Activated CD4-positive, alpha-beta T cell treated with anti-CD3 and anti-CD28 coated beads, Interleukin-2, amount 50 U/mL, for 16 hours (primary cell): ENCODE measurements around the gene CALCA.
"Not testable (repeated sequence)": the region's sequence is repeated elsewhere in the genome, so short reads cannot be mapped to it uniquely, and the experiment has no call there.

ENCODE experiments used
- DNase-seq: peaks from one replicate; pipeline ENCODE4 v3.0.0-alpha.2; 2020

The CALCA gene, protein sequence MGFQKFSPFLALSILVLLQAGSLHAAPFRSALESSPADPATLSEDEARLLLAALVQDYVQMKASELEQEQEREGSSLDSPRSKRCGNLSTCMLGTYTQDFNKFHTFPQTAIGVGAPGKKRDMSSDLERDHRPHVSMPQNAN

DNA sequence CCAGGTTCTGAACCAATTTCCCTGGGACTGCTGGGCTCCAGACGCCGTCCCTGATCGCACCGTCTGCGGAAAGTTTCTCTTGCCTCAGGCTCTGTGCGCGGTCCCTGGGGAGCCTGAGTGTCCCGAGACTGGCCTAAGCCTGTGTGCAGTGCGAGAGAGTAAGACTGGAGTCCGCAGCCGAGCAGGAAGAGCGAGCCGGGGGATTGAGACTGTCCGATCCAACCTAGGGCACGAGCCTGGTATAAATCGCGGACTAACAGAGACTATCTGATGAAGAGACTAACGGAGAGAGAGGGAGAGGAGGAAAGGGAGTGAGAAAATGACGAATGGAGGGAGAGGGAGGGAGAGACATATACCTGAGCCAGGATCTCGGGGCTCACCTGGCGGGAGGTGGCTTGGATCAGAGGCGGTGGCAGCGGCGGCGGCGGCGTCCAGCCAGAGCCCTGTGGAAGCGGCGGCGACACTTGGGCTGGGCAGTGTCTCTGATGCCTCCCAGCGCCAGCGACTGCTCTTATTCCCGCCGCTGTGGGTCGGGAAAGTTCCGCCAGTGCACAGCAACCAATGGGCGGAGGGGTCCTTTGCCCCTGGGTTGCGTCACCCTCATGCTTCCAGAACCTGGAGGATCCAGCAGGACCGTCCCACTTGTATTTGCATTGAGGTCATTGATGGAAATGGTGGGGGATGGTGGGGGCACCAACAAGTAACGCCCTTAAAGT, at the start of gene CALCA:
Gene CALCA (minus strand): TSS at position 487 of the 716 bp plus-strand sequence. CDS start 1,159 bp downstream, outside the sequence.
- no peak for DNase-seq

DNA sequence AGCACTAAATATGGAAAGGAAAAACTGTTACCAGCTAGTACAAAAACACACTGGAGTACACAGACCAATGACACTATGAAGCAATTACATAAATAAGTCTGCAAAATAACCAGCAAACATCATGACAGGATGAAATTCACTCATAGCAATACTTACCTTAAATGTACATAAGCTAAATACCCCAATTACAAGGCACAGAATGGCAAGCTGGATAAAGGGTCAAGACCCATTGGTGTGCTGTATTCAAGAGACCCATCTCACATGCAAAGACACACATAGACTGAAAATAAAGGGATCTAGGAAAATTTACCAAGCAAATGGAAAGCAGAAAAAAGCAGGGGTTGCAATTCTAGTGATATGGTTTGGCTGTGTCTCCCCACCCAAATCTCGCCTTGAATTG, 44.0 kb upstream of the CALCA start:
- no peak for DNase-seq

DNA sequence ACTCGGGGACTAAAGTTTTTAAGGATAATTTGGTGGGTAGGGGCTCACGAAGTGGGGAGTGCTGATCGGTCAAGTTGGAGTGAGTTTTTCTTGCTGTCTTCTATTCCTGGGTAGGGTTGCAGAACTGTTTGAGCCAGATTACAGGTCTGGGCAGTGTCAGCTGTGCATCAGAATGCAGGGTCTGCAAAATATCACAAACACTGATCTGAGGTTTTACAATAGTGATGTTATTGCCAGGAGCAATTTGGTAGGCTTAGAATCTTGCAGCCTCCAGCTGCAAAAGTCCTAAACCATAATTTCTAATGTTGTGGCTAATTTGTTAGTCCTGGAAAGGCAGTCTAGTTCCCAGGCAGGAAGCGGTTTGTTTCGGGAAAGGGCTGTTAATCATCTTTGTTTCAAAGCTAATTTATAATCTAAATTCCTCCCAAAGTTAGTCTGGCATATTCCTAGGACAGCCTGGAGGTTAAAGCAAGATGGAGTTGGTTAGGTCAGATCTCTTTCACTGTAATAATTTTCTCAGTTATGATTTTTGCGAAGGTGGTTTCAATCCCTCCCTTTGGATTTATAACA, 39.7 kb upstream of the CALCA start:
- DNase-seq = no peak

GRCh38 chr11:15010865-15011264, 38.7 kb upstream of the CALCA start:
- no peak for DNase-seq

DNA sequence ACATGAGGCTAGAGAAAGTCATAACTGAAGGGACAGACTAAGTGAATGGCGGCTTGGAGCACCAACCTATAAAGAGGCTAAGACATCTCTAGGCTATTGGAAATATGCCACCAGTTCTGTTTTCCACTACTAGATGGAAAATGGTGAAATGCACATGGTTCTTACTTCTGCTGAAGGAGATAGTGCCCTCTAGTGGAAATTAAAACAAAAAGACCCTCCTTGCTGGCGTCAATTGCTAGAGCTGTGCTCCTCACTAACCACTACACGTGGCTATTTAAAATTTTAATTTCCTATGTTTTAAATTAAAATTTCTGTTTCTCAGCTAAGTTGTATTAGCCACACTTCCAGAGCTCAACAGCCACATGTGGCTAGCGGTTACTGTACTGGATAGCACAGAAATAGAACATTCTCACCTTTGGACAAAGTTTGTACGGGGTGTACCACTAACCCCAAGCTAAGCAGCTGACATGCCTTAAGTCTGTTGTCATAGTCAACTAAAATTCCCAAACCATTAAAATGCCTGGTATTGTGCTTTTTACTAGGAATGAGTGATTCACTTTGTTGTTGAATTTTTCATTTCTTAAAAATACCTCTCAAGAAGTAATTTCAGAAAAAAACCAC, 34.1 kb upstream of the CALCA start:
- DNase-seq = peak; percentile 44

- DNase-seq = not testable (repeated sequence)
Observed at GRCh38 chr11:14988133-14988532, 16.0 kb upstream of the CALCA start.

DNA sequence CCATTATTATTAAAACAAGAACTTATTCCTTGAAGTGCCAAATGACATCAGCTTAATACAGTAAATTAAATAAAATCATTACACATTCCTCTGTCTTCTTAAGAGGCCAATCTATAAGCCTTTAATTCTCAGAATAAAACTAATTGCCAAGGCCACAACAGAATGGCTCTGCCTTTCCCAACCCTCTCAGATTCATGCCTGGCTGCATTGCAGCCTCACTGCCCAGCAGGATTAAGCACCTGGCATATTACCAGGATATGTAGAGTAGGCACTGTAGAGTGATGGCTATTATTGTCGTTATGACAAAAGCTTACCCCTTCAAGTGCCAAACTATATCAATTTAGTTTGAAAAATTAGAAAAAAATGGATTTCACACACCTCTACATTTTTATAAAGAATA, 9.4 kb upstream of the CALCA start:
- DNase-seq = no peak

DNA sequence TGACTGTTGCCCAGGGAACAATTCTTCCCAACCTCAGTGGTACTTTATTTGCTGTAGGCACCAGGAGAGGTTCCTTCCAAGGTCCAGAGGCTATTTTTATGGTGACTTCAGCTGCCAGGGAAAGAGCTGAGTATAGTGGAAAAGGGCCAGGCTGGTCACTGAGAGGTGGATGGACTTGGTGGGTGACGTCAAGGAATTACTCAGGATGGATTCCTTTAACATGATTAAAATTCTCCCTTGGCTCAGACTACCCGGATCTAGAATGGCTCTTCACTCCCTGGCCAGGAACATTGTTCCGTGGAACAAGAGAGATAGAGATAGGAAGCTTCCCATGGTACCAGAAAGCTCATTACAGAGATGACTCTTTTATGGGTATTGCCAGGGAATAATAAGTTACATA, 8.7 kb upstream of the CALCA start:
- DNase-seq = no peak

DNA sequence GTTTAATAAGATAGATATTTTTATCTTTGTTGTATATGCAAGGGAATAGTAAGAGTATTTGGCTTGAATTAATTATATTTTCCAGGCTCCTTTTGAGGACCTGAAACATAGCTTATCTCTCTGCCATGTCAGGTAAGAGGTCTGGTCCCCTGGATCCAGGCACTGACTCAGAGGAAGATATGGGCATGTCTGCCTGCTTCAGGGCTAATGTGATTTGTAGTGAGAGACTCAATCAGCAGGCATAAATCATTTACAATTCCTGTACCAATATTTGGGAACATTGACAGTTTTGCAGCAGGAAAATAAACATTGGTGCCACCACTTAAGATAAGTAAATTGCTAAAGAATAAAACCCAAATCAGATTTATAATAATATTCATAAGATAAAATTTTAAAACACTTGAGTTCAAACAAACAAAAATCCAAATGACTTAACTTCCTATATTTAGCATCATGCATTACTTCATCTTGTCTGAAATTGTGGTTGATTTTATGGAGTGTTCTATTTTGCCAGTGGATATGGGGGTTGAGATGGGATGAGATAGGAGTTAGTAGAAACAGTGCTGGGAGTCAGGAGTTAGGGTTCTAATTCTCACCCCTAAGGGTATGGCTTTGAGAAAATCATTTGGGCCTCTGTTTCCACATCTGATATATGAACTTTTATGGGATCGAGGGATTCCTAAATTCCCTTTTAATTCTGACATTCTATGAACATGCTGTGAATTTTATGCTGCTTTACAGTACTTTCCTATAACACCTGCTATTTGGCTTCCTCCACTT, 5.1 kb upstream of the CALCA start:
- no peak for DNase-seq

- DNase-seq = no peak
Observed at GRCh38 chr11:14975252-14975587, 3.1 kb upstream of the CALCA start.

DNA sequence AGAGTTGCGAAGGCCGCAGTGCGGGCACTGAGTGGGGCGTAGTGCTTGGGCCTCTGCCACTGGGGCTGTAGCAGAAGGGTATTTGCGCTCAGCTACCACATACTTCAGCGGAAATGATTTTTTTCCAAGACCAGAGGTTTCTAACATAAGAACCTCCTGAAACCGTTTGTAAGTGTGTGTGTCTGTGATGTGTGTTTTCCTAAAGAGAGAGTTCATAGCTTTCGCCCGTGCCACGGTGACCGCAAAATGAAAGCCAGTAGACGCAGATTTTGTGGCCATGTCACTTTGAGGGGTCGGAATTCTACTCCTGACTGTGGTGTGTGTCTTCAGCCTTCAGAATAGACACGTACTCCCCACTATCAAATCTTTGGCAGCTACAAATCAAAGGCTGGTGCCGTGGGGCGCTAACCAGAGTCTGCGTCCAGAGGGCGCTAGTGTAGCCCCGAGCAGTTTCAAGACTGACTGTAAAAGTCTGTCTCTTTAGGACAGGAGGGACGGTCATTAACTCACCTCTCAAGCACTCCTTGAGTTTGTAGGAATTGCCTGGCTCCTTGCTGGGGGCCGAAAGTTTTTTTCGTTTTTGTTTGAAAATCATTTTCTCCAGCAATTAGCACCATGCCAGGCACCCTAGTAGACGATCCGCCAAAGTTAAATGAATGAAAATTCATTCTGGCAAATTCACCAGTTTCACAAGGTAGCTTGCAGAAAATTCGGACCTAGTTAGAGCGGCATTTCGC, 2.5 kb upstream of the CALCA start:
- peak; percentile 68 for DNase-seq

DNA sequence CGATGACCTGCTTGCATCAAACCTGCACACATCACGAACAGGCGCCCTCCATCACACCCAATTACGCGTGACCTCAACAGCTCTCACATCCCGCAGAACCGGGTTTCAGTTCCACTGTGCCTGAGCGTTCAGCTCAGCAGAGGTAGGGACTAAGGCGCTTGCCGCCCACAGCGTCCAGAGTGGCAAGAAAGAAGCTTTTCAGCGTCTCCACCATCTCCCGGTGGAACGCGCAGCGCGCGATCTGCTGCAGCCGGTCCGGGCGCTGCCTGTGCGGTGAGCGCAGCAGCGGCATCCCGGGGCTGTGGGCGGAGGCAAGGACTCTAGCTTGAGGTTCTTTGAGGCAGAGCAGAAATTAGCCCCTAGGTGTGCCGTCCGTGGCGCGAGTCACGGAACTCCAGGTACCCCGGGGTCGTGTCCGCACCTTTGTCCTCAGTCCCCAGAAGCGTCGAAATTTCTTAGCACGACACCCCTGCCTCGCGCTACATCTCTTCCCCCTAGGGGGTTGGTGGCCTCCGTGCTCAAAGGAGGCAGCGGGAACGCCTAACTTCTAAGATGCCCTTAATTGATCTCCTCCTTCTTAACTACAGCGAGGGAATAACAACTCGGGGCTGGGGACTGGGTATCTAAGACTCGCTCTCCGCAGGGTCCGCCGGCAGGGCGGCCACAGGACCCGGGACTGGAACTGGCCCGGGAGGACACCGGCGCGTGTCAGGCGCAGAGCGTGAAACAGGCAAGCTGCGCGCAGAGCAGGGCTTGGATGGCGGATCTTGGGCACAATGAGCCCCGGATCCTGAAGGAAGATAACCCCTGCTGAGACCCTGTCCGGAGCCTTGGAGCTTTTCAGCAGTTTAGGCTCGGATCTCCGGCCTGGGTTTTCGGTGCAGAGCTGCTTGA, 1.7 kb upstream of the CALCA start:
- peak; percentile 19 for DNase-seq

DNA sequence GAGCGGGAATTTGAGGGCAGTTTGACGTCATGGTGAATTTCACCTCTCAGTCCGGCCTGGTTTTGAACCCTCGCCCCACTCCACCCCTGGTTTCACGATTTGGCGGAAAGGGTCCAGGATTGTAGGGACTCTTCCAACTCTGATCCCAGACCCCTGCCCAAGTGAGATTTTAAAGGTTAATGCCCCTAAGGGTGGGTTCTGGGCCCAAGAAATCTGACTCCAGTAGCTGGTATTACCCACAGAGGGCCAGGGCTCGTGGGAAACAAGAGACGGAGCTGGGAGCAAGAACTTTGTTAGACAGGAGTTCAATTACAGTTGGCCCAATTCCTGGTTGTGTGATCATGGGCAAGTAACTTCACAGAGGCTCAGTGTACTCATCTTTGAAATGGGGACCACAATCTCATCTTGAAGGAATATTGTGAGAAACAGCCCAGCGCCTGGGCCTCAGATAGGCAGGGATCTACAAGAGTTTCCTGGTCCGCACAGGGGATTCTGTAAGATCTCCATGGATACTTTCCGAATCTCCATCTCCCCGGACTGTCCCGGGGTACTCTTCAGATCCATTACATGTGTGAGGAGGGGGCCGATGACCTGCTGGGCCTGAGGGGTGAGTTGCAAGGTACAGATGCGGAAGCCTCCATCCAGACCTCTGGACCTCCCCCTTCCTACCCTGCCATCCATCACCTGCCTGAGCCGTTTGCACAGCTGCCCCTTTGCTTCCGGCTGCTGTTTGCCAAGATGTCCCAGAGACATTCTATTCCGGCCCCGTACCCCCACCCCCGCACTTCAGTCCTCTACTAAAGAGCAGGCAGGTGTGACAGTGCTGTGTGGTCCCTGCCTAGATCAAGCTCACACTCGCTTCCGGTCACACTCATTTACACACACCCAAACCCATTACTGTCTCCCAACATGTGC, 687 bp upstream of the CALCA start:
- no peak for DNase-seq

DNA sequence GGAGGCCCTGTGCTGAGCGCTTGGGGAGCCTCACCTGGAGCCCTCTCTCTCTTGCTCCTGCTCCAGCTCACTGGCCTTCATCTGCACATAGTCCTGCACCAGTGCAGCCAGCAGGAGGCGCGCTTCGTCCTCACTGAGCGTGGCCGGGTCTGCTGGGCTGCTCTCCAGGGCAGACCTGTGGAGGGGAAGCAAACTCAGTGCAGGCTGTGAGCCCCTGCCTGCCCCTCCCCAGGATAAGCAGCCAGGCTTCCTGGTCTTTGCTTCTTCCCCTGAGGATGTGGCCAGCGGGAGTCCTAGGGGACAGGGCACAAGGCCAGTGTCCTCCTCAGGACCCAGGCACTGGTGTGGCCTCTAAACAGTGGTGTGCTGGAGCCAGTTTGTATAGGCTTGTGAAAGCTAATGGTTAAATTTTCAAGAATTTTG, 2.2 kb downstream of the CALCA start:
- DNase-seq = peak; percentile 64

DNA sequence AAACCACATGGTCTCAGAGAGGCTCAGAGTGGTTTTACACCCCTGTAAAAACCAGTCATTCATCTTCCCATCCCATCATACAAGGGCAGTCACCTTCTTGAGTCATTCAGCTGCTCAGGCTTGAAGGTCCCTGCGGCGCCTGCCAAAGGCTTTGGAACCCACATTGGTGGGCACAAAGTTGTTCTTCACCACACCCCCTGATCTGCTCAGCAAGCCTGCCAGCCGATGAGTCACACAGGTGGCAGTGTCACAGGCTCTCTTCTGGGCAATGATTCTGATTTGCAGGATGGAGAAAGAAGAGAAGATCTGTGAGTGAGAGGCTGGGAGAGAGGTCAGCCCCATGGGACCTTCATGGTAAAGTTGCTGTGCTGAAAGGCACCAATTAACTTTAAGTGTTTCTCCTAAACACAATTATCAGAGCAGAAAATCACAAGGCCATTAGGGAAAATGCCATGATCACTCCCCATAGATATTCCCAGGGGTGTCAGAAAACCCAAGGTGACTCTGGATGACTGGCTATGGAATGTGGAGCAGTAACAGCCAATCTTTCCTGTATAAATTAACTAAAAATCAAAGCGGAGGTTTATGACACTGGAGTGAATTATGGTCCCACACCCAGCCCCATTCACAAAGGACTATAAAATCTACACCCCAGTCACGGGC, 4.4 kb downstream of the CALCA start:
- DNase-seq = no peak

GRCh38 chr11:14956111-14956510, 16.0 kb downstream of the CALCA start:
- DNase-seq = no peak

GRCh38 chr11:14954581-14954980, 17.6 kb downstream of the CALCA start:
- DNase-seq = no peak

DNA sequence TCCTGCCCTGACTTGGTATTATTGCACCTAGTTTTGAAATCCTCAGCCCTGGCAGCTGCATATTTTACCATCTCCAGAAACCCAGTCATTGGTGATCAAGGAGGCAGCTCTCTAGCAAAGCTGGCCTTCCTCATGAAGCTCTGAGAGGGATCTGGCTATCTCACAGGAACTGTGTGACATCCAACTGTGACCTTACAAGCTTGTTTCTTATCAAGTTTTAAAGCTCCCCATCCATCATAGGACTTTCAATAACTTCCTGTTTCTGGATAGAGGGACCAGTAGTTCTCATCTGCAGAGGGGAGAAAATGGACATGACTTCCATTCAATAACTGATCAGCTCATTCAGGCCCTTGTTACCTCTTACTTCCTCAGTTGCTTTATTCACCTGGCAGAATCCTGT, 18.2 kb downstream of the CALCA start:
- DNase-seq = no peak

DNA sequence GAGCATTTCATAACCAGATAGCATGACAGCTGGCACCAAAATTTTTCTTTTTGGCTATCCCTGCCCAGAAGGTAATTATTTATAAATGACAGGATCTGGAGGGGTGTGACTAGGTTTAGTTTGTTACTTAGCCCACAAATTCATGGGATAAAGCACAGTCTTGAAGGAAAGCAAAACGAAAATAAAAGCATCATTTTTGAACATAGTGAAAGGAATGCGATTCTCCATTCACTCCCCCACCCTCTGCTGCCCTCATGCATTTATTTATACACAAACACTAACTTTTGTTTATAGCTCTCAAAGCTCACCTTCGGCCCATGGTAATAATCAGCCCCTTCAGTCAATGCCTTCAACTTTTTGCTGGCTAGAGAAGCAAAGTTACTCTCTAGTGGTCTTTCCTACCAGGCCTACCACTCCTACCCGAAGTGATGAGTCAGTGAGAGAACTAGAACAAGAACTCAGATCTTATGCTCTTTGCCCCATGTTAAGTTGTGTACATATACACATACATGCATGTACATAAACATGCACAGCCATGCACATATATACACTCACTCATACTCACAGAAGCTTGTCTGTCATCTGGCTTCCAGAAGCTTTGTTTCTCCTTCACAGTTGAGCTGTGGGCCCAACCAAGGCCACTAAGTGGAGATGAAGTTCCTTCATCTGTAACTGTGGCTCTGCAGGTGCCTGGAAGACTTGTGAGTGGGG, 22.6 kb downstream of the CALCA start:
- DNase-seq = no peak
